Progenitor cell of endocrine pancreas (in vitro differentiated cells): ENCODE data around the gene WDR72. TPM values are rescaled to one million over a fixed set of nuclear protein-coding genes. Genes with fewer than 3 reads are reported as not detected.

Experiments used
- DNase-seq: peaks from one replicate; pipeline ENCODE4 v3.0.0; 2021; ENCODE audit warnings: low spot score; ENCODE audit not compliant: unreplicated experiment
- H3K27ac Mint-ChIP-seq: 2 replicates; pipeline ENCODE4 v1.8.0; 2021; ENCODE audit warnings: mild to moderate bottlenecking, moderate library complexity, mixed read lengths
- H3K27me3 Mint-ChIP-seq: 2 replicates; pipeline ENCODE4 v1.8.0; 2021; ENCODE audit warnings: mixed read lengths
- H3K36me3 Mint-ChIP-seq: 2 replicates; pipeline ENCODE4 v1.8.0; 2022; ENCODE audit warnings: mixed read lengths; ENCODE audit not compliant: insufficient read depth
- H3K4me1 Mint-ChIP-seq: 2 replicates; pipeline ENCODE4 v1.8.0; 2021; ENCODE audit warnings: low read depth, mixed read lengths
- H3K4me3 Mint-ChIP-seq: 2 replicates; pipeline ENCODE4 v1.8.0; 2021; ENCODE audit warnings: low read depth, mild to moderate bottlenecking, moderate library complexity, mixed read lengths
- H3K9me3 Mint-ChIP-seq: 2 replicates; pipeline ENCODE4 v1.8.0; 2021; ENCODE audit warnings: low read depth, mixed read lengths
- CTCF ChIP-seq: fragments of 200-600 bp; sonication (generic); IDR thresholded peaks from one replicate; pipeline ENCODE4 v1.5.0; 2021; ENCODE audit warnings: antibody characterized with exemption, mild to moderate bottlenecking; ENCODE audit not compliant: unreplicated experiment
- total RNA-seq: library from RNA; stranded (reverse); gene quantifications from 2 replicates; pipeline ENCODE4 v1.2.1, GENCODE V29; 2021

WDR72 gene
- total RNA-seq, 1 donor from 2014 or later, result 26.6 TPM

GRCh38 chr15:53658827-53659555 is 100.5 kb downstream of the WDR72 start:
- peaks cover 4% of the 10 kb centered on the region for H3K36me3 Mint-ChIP-seq
- no peaks in the 10 kb centered on the region for H3K27me3 Mint-ChIP-seq
- no peak for TF ChIP-seq CTCF
- H3K27ac Mint-ChIP-seq, result peak overlapping the region; percentile 82
- H3K4me3 Mint-ChIP-seq, result peak overlapping the region; percentile 47
- H3K9me3 Mint-ChIP-seq, result no peaks in the 10 kb centered on the region
- H3K4me1 Mint-ChIP-seq, result peaks cover 21% of the 10 kb centered on the region
- DNase-seq, result no peak

GRCh38 chr15:53658255-53658654 is 101.2 kb downstream of the WDR72 start:
- Mint-ChIP-seq H3K4me3 (no peak overlapping the region), H3K9me3 (no peaks in the 10 kb centered on the region), H3K27me3 (no peaks in the 10 kb centered on the region), H3K36me3 (peaks cover 4% of the 10 kb centered on the region), H3K27ac (peak overlapping the region; percentile 4), H3K4me1 (peaks cover 21% of the 10 kb centered on the region)
- no peak for TF ChIP-seq CTCF
- no peak for DNase-seq

- no peak for TF ChIP-seq CTCF
- peaks cover 2% of the 10 kb centered on the region for H3K4me1 Mint-ChIP-seq
- DNase-seq, result no peak
These were observed 110.5 kb downstream of the WDR72 start for GRCh38 chr15:53648934-53649333.

GRCh38 chr15:53644660-53645059 is 114.8 kb downstream of the WDR72 start:
- no peak for TF ChIP-seq CTCF
- peaks cover 4% of the 10 kb centered on the region for H3K36me3 Mint-ChIP-seq
- no peak overlapping the region for H3K4me3 Mint-ChIP-seq
- no peak overlapping the region for H3K27ac Mint-ChIP-seq
- H3K4me1 Mint-ChIP-seq, result peaks cover 5% of the 10 kb centered on the region
- H3K27me3 Mint-ChIP-seq, result no peaks in the 10 kb centered on the region
- peaks cover 3% of the 10 kb centered on the region for H3K9me3 Mint-ChIP-seq
- DNase-seq, result no peak

More at GRCh38 chr15:53648934-53649333, 110.5 kb downstream of the WDR72 start:
- H3K9me3 Mint-ChIP-seq, result peaks cover 9% of the 10 kb centered on the region
- no peak overlapping the region for H3K4me3 Mint-ChIP-seq
- H3K36me3 Mint-ChIP-seq, result peaks cover 11% of the 10 kb centered on the region
- H3K27me3 Mint-ChIP-seq, result no peaks in the 10 kb centered on the region
- H3K27ac Mint-ChIP-seq, result no peak overlapping the region

- H3K27me3 Mint-ChIP-seq, result no peaks in the 10 kb centered on the region
- no peak for DNase-seq
- H3K9me3 Mint-ChIP-seq, result peaks cover 22% of the 10 kb centered on the region
- no peak for TF ChIP-seq CTCF
- peaks cover 23% of the 10 kb centered on the region for H3K4me1 Mint-ChIP-seq
- no peak overlapping the region for H3K4me3 Mint-ChIP-seq
- peaks cover 26% of the 10 kb centered on the region for H3K36me3 Mint-ChIP-seq
- H3K27ac Mint-ChIP-seq, result peak overlapping the region; percentile 17
These were observed 124.9 kb downstream of the WDR72 start for GRCh38 chr15:53634517-53635106.
